PC-9 (cell line): ENCODE data around the gene MKRN2OS. TPM values are rescaled to one million over a fixed set of nuclear protein-coding genes. Genes with fewer than 3 reads are reported as not detected.

Experiments
- BruUV-seq: library from RNA; stranded (reverse); fragments of 400-500 nt; replicated peaks from 2 replicates; lab custom pipeline; 2021; lab: Mats Ljungman, UMichigan
- CTCF ChIA-PET: fragments of 300-600 bp; sonication (Branson Sonifier 250); formaldehyde crosslinking; loops from one replicate; lab custom pipeline; 2022; ENCODE audit warnings: antibody characterized with exemption; lab: Charles Lee
- POLR2A ChIA-PET: fragments of 300-600 bp; sonication (Branson Sonifier 250); formaldehyde crosslinking; loops from one replicate; lab custom pipeline; 2022; ENCODE audit warnings: antibody characterized with exemption; ENCODE audit not compliant: unreplicated experiment; lab: Charles Lee
- DNase-seq, 2 experiments: peaks; one replicate each; pipeline versions ENCODE4 v3.0.0 to v3.0.0-alpha.2; 2015 to 2022; ENCODE audit warnings: mixed read lengths in 1 of 2
- H2AFZ ChIP-seq: fragments of 200-600 bp; sonication (generic); 2 replicates; pipeline ENCODE4 v1.8.1; 2017; ENCODE audit warnings: antibody characterized with exemption
- H3F3A ChIP-seq: fragments of 200-600 bp; sonication (generic); 2 replicates; pipeline ENCODE4 v1.8.1; 2017; ENCODE audit warnings: antibody characterized with exemption, mild to moderate bottlenecking, low read depth; ENCODE audit not compliant: insufficient read depth
- H3K27ac ChIP-seq: fragments of 200-600 bp; sonication (generic); 2 replicates; pipeline ENCODE4 v1.6.1; 2016; ENCODE audit warnings: mixed run types
- H3K27me3 ChIP-seq: fragments of 200-600 bp; sonication (generic); 2 replicates; pipeline ENCODE4 v1.6.1; 2016; ENCODE audit warnings: low read depth, mixed run types; ENCODE audit not compliant: insufficient read depth
- H3K36me3 ChIP-seq: fragments of 200-600 bp; sonication (generic); 2 replicates; pipeline ENCODE4 v1.6.1; 2016; ENCODE audit warnings: low read depth, mixed run types
- H3K4me1 ChIP-seq: fragments of 200-600 bp; sonication (generic); replicated peaks from 2 replicates; pipeline ENCODE4 v1.6.1; 2016; ENCODE audit warnings: mixed run types; ENCODE audit not compliant: insufficient read depth
- H3K4me2 ChIP-seq: fragments of 200-600 bp; sonication (generic); 2 replicates; pipeline ENCODE4 v1.6.1; 2017; ENCODE audit warnings: mixed run types
- H3K4me3 ChIP-seq: fragments of 200-600 bp; sonication (generic); 2 replicates; pipeline ENCODE4 v1.6.1; 2016; ENCODE audit warnings: mixed run types
- H3K79me2 ChIP-seq: fragments of 200-600 bp; sonication (generic); 2 replicates; pipeline ENCODE4 v1.6.1; 2017; ENCODE audit warnings: low read depth, mixed run types
- H3K9me2 ChIP-seq: fragments of 200-600 bp; sonication (generic); 2 replicates; pipeline ENCODE4 v1.8.1; 2017; ENCODE audit warnings: mild to moderate bottlenecking; ENCODE audit not compliant: insufficient read depth
- H3K9me3 ChIP-seq: fragments of 200-600 bp; sonication (generic); 2 replicates; pipeline ENCODE4 v1.8.1; 2016; ENCODE audit warnings: low read depth; ENCODE audit not compliant: insufficient read depth
- H4K20me1 ChIP-seq: fragments of 200-600 bp; sonication (generic); 2 replicates; pipeline ENCODE4 v1.8.1; 2017; ENCODE audit not compliant: insufficient read depth
- EZH2 ChIP-seq: fragments of 200-600 bp; sonication (generic); IDR thresholded peaks from 2 replicates; pipeline ENCODE4 v1.8.0; 2017; ENCODE audit warnings: antibody characterized with exemption, low read depth
- intact Hi-C: fragments of 100-400 bp; cut with micrococcal nuclease; formaldehyde crosslinking; loops from one replicate; pipeline ENCODE4 v1.10.0; 2022; ENCODE audit not compliant: unreplicated experiment
- total RNA-seq: library from RNA; stranded (reverse); gene quantifications from 2 replicates; pipeline ENCODE4 v1.2.3, GENCODE V29; 2021
- TF ChIP-seq, protein P1 (sequence below): fragments of 200-600 bp; sonication (generic); conservative IDR thresholded peaks from 2 replicates; pipeline ENCODE4 v1.6.1; 2017; ENCODE audit warnings: mixed run types, antibody characterized with exemption, mild to moderate bottlenecking, moderate library complexity

Gene MKRN2OS
- total RNA-seq, 1 experiment from 2014 or later, result 6.2 TPM

DNA sequence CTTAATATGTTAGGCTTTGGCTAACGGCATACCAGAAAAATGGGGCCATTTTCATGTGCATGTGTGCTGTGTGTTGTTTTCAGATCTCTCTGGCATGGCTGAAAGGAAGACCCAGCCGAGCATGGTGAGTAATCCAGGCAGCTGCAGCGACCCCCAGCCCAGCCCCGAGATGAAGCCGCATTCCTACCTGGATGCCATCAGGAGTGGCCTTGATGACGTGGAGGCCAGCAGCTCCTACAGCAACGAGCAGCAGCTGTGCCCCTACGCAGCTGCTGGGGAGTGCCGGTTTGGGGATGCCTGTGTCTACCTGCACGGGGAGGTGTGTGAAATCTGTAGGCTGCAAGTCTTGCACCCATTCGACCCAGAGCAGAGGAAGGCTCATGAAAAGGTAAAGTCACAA, 26.7 kb upstream of the MKRN2OS start:
- BruUV-seq, result no TSS peak
- peaks cover 17% of the 10 kb centered on the region for H4K20me1 ChIP-seq
- no peak overlapping the region for H3K27ac ChIP-seq
- intact Hi-C loops, result no loop called here
- ChIA-PET CTCF (no interaction called here), POLR2A (interaction anchor here (0.5 kb wide), 1 partner anchor 1076 kb away, joined by 3 read pairs; no protein-coding TSS in a partner anchor)
- H3K27me3 ChIP-seq, result no peaks in the 10 kb centered on the region
- H3F3A ChIP-seq, result no peaks in the 10 kb centered on the region
- H3K4me2 ChIP-seq, result no peak overlapping the region
- H3K4me3 ChIP-seq, result no peak overlapping the region
- H3K36me3 ChIP-seq, result peaks cover 37% of the 10 kb centered on the region
- no peaks in the 10 kb centered on the region for H3K4me1 ChIP-seq
- no peak overlapping the region for H2AFZ ChIP-seq
- no peaks in the 10 kb centered on the region for H3K9me2 ChIP-seq
- no peak for DNase-seq
- no peaks in the 10 kb centered on the region for H3K9me3 ChIP-seq
- TF ChIP-seq, protein P1, sequence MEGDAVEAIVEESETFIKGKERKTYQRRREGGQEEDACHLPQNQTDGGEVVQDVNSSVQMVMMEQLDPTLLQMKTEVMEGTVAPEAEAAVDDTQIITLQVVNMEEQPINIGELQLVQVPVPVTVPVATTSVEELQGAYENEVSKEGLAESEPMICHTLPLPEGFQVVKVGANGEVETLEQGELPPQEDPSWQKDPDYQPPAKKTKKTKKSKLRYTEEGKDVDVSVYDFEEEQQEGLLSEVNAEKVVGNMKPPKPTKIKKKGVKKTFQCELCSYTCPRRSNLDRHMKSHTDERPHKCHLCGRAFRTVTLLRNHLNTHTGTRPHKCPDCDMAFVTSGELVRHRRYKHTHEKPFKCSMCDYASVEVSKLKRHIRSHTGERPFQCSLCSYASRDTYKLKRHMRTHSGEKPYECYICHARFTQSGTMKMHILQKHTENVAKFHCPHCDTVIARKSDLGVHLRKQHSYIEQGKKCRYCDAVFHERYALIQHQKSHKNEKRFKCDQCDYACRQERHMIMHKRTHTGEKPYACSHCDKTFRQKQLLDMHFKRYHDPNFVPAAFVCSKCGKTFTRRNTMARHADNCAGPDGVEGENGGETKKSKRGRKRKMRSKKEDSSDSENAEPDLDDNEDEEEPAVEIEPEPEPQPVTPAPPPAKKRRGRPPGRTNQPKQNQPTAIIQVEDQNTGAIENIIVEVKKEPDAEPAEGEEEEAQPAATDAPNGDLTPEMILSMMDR, result no peak
- TF ChIP-seq EZH2, result no peak
- peaks cover 17% of the 10 kb centered on the region for H3K79me2 ChIP-seq

DNA sequence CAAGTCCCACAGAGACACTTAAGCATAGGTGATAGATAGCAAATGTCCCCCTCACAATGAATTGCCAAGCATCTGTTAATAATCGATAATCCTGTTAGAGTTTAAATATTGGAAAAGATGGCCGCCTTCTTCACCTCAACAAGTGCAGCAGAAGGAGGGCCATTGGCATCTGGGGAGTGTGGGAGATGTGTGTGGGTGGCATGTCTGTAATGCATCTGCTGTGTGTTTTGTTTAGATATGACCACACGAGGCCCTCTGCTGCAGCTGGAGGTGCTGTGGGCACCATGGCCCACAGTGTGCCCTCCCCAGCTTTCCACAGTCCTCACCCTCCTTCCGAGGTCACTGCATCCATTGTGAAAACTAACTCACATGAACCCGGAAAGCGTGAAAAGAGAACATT, 24.5 kb upstream of the MKRN2OS start:
- TF ChIP-seq EZH2, result no peak
- TF ChIP-seq, protein P1, result no peak
- H4K20me1 ChIP-seq, result peaks cover 33% of the 10 kb centered on the region
- intact Hi-C loops, result no loop called here
- H3K9me2 ChIP-seq, result no peaks in the 10 kb centered on the region
- H2AFZ ChIP-seq, result no peak overlapping the region
- no peak overlapping the region for H3K4me2 ChIP-seq
- H3K9me3 ChIP-seq, result no peaks in the 10 kb centered on the region
- peaks cover 34% of the 10 kb centered on the region for H3K36me3 ChIP-seq
- no peak for DNase-seq
- CTCF ChIA-PET, result no interaction called here
- peaks cover 38% of the 10 kb centered on the region for H3K79me2 ChIP-seq
- H3K27ac ChIP-seq, result no peak overlapping the region
- no TSS peak for BruUV-seq
- H3F3A ChIP-seq, result no peaks in the 10 kb centered on the region
- no peaks in the 10 kb centered on the region for H3K4me1 ChIP-seq
- no peaks in the 10 kb centered on the region for H3K27me3 ChIP-seq
- no peak overlapping the region for H3K4me3 ChIP-seq
- POLR2A ChIA-PET, result no interaction called here

DNA sequence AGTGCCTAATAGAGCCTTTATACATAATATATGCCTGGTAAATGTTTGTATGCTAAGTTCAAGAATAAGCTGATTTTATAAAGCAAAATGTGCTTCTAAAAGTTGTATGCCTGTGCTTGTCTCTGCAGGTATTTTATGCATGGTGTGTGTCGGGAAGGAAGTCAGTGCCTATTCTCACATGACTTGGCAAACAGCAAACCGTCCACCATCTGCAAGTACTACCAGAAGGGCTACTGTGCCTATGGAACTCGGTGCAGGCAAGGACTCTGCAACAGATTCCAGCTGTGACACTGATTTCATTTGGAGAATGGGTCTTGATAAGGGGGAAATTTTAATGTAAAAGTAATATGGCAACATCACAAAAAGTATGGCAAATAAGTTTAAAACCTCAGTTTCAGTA, 23.4 kb upstream of the MKRN2OS start:
- Histone ChIP-seq H3K9me2 (no peaks in the 10 kb centered on the region), H2AFZ (no peak overlapping the region), H3K36me3 (peaks cover 32% of the 10 kb centered on the region), H3K4me1 (no peaks in the 10 kb centered on the region), H4K20me1 (peaks cover 39% of the 10 kb centered on the region), H3K4me3 (no peak overlapping the region), H3K9me3 (no peaks in the 10 kb centered on the region), H3F3A (no peaks in the 10 kb centered on the region), H3K4me2 (no peak overlapping the region), H3K27ac (no peak overlapping the region), H3K79me2 (peaks cover 49% of the 10 kb centered on the region), H3K27me3 (no peaks in the 10 kb centered on the region)
- DNase-seq, result no peak
- POLR2A ChIA-PET, result interaction anchor here (0.5 kb wide), 1 partner anchor 19 kb away, joined by 3 read pairs; no protein-coding TSS in a partner anchor
- no TSS peak for BruUV-seq
- CTCF ChIA-PET, result interaction anchor here (0.5 kb wide), 1 partner anchor 227 kb away, joined by 3 read pairs; no protein-coding TSS in a partner anchor
- intact Hi-C loops, result no loop called here
- TF ChIP-seq EZH2, result no peak
- TF ChIP-seq, protein P1, result no peak
